GM19240 (cell line): Measurements from ENCODE around the gene PPP1R26.
"Not testable (repeated sequence)": the region's sequence is repeated elsewhere in the genome, so short reads cannot be mapped to it uniquely, and the experiment has no call there.

ENCODE experiments used
- DNase-seq: peaks from one replicate; pipeline ENCODE4 v3.0.0; 2011; ENCODE audit warnings: low spot score; ENCODE audit not compliant: insufficient read length

Gene PPP1R26

GRCh38 chr9:135503371-135504261, 24.0 kb downstream of the PPP1R26 start:
- DNase-seq, result no peak

GRCh38 chr9:135504262-135505243, 25.0 kb downstream of the PPP1R26 start:
- DNase-seq, result no peak

GRCh38 chr9:135505406-135506187, 26.0 kb downstream of the PPP1R26 start:
- no peak for DNase-seq

- DNase-seq, result no peak
These were observed 26.9 kb downstream of the PPP1R26 start for GRCh38 chr9:135506327-135507103.

- DNase-seq, result no peak
These were observed 27.8 kb downstream of the PPP1R26 start for GRCh38 chr9:135507104-135508035.

- no peak for DNase-seq
These were observed 28.7 kb downstream of the PPP1R26 start for GRCh38 chr9:135508211-135508820.

GRCh38 chr9:135509458-135509857, 29.9 kb downstream of the PPP1R26 start:
- DNase-seq, result no peak

GRCh38 chr9:135512241-135512603, 32.6 kb downstream of the PPP1R26 start:
- DNase-seq, result no peak

- no peak for DNase-seq
These were observed 33.3 kb downstream of the PPP1R26 start for GRCh38 chr9:135512904-135513303.

GRCh38 chr9:135513351-135513846, 33.8 kb downstream of the PPP1R26 start:
- no peak for DNase-seq

- not testable (repeated sequence) for DNase-seq
These were observed 34.3 kb downstream of the PPP1R26 start for GRCh38 chr9:135513906-135514305.

- DNase-seq, result no peak
These were observed 34.9 kb downstream of the PPP1R26 start for GRCh38 chr9:135514342-135515082.

GRCh38 chr9:135515083-135515951, 35.7 kb downstream of the PPP1R26 start:
- no peak for DNase-seq

- no peak for DNase-seq
These were observed 36.7 kb downstream of the PPP1R26 start for GRCh38 chr9:135516132-135516860.

- no peak for DNase-seq
These were observed 37.8 kb downstream of the PPP1R26 start for GRCh38 chr9:135517407-135517822.

- DNase-seq, result no peak
These were observed 39.8 kb downstream of the PPP1R26 start for GRCh38 chr9:135519179-135519971.
